Measurements from ENCODE around the gene OXCT1. TPM values are rescaled to one million over a fixed set of nuclear protein-coding genes. Genes with fewer than 3 reads are reported as not detected.

The OXCT1 gene
- total RNA-seq, 2 experiments from 2014 or later = 65.0 to 70.5 TPM

DNA sequence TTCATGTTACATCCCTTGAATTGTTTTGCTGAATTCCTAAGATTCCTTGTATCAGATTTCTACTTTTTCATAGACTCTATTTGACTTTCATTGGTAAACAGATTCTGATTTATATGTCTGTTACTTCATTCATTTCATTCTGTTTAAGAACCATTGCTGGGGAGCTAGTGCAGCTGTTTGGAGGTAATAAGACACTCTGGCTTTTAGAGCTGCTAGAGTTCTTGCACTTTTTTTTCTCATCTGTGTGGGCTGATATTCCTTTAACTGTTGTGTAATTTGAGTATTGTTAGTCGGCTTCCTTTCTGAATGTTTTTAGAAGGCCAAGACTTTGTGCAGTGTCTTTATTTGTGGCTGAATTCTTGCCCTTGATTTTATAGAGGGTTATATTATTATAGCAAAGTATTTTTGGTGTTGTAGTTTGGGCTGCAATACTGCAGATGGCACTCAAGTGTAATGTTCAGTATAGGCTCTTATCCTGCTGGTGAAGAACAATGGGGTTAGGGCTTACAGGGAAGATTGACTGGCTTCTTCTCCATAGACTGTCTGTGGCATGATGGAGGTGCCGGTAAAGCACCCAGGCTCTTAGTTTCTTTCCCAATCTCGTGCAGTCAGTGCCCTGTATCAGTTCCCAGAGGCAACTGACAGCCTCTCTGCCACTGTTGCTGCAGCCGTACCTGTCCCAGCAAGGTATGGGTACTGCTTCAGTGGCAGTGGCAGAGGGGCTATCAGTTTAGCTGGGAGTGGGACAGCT, 162.2 kb downstream of the OXCT1 start:
- peaks cover 7% of the 10 kb centered on the region for H3K27me3 Mint-ChIP-seq
- H3K27ac Mint-ChIP-seq = no peak overlapping the region
- peaks cover 7% of the 10 kb centered on the region for H3K9me3 Mint-ChIP-seq
- ATAC-seq = no peak
- intact Hi-C loops (cut with micrococcal nuclease) = no loop called here
- no peak overlapping the region for H3K4me3 Mint-ChIP-seq
- POLR2A ChIA-PET = no interaction called here
- no peak for DNase-seq
- TF ChIP-seq, protein P1, sequence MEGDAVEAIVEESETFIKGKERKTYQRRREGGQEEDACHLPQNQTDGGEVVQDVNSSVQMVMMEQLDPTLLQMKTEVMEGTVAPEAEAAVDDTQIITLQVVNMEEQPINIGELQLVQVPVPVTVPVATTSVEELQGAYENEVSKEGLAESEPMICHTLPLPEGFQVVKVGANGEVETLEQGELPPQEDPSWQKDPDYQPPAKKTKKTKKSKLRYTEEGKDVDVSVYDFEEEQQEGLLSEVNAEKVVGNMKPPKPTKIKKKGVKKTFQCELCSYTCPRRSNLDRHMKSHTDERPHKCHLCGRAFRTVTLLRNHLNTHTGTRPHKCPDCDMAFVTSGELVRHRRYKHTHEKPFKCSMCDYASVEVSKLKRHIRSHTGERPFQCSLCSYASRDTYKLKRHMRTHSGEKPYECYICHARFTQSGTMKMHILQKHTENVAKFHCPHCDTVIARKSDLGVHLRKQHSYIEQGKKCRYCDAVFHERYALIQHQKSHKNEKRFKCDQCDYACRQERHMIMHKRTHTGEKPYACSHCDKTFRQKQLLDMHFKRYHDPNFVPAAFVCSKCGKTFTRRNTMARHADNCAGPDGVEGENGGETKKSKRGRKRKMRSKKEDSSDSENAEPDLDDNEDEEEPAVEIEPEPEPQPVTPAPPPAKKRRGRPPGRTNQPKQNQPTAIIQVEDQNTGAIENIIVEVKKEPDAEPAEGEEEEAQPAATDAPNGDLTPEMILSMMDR (IDR thresholded peaks at IDR 0.05) = peak; percentile 16
- CTCF ChIA-PET = interaction anchor here (1.2 kb wide), 1 partner anchor 135 kb away, joined by 3 read pairs; no protein-coding TSS in a partner anchor
- no peaks in the 10 kb centered on the region for H3K4me1 Mint-ChIP-seq (ENCODE audit: low read depth)
- no peaks in the 10 kb centered on the region for H3K36me3 Mint-ChIP-seq (ENCODE audit: low read depth)

DNA sequence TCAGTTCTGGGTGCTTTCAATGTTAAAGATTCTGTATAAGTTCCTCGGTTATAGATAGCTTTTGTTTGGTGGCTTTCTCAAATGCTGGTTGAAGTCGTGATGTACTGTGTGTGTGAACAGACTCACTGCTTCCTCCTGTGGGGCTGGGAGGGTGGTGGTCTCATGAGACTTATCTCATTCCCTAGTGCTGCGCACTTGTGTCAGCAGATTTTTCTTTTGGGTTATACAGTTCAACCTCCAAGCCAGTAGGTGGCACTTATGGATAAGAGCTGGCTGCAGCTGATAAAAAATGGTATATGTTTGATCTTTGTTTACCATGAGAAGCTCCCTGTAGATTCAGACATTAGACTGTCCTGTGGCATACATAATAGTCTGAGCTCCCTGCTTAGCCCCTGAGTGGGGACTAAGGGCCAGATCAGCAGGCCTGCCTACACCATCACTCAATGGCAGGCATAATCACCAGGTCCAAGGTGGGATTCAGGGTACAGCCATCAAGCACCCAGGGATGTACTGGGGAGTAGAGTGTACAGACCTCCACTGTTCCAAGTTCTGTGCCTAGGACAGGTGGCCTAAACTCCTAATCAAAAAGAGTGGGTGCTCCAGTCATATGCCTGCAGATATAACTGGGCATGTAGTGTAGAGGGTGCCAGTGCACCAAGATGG, 174.2 kb downstream of the OXCT1 start:
- ATAC-seq = peak; percentile 39
- DNase-seq = no peak
- ChIA-PET POLR2A (no interaction called here), CTCF (interaction anchor here (0.6 to 1.6 kb wide), 2 partner anchors 147 to 160 kb away, joined by 3 to 10 read pairs; no protein-coding TSS in a partner anchor)
- Mint-ChIP-seq H3K9me3 (no peaks in the 10 kb centered on the region), H3K27me3 (peaks cover 1% of the 10 kb centered on the region), H3K4me1 (ENCODE audit: low read depth) (no peaks in the 10 kb centered on the region), H3K4me3 (no peak overlapping the region), H3K27ac (no peak overlapping the region), H3K36me3 (ENCODE audit: low read depth) (no peaks in the 10 kb centered on the region)
- TF ChIP-seq, protein P1 (IDR thresholded peaks at IDR 0.05) = peak; percentile 40
- intact Hi-C loops (cut with micrococcal nuclease) = no loop called here

DNA sequence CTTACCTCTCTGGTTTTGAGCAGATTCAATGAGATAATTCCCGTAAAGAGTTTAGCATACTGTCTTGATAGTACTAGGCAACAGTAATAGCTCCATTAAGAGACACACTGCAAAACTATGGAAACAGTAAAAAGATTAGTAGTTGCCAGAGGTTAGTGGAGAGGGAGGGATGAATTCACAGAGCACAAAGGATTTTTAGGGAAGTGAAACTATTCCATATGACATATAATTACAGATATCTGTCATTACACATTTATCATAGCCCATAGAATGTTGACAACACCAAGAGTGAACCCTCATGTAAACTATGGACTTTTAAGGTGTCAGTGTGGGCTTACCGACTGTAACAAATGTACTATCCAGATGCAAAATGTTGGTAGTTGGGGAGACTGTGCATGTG, 183.5 kb downstream of the OXCT1 start:
- no peak for ATAC-seq

DNA sequence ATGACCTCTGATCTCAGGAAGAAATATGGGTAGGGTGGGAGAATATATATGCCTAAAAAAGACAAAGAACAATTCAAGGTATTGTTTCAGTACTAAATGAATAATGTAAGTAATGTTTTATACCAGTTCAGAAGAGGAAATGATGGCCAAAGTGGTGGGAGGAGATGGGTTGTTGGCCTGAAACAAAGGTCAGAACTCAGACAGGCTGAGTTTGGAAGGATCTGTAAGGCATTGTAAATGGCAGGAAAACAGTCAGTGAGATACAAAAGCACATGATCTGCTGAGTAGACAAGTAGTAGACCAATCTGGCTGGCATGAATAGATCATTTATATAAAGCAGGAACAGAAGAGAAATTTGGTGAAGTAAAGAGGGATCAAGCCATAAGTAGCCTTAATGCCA, 184.0 kb downstream of the OXCT1 start:
- intact Hi-C loops (cut with micrococcal nuclease) = no loop called here
- no peaks in the 10 kb centered on the region for H3K36me3 Mint-ChIP-seq (ENCODE audit: low read depth)

More for the DNA sequence above, 183.5 kb downstream of the OXCT1 start:
- CTCF ChIA-PET = no interaction called here
- POLR2A ChIA-PET = no interaction called here
- Mint-ChIP-seq H3K27me3 (peaks cover 1% of the 10 kb centered on the region), H3K9me3 (no peaks in the 10 kb centered on the region), H3K27ac (no peak overlapping the region), H3K4me3 (no peak overlapping the region), H3K36me3 (ENCODE audit: low read depth) (no peaks in the 10 kb centered on the region), H3K4me1 (ENCODE audit: low read depth) (no peaks in the 10 kb centered on the region)
- intact Hi-C loops (cut with micrococcal nuclease) = no loop called here
- TF ChIP-seq, protein P1 (IDR thresholded peaks at IDR 0.05) = no peak
- no peak for DNase-seq

More for the DNA sequence above, 184.0 kb downstream of the OXCT1 start:
- no peaks in the 10 kb centered on the region for H3K4me1 Mint-ChIP-seq (ENCODE audit: low read depth)
- DNase-seq (no peak), ATAC-seq (no peak)
- no peak overlapping the region for H3K4me3 Mint-ChIP-seq
- H3K9me3 Mint-ChIP-seq = no peaks in the 10 kb centered on the region
- H3K27ac Mint-ChIP-seq = no peak overlapping the region
- POLR2A ChIA-PET = no interaction called here
- H3K27me3 Mint-ChIP-seq = no peaks in the 10 kb centered on the region
- TF ChIP-seq, protein P1 (IDR thresholded peaks at IDR 0.05) = no peak
- CTCF ChIA-PET = no interaction called here
